ENCODE data around the gene CEP72.
"Not testable (repeated sequence)": the region's sequence is repeated elsewhere in the genome, so short reads cannot be mapped to it uniquely, and the experiment has no call there.

CEP72 gene

GRCh38 chr5:600886-601541 lies 11.1 kb upstream of the CEP72 start:
- no peak for DNase-seq

GRCh38 chr5:601771-602465 lies 10.2 kb upstream of the CEP72 start:
- no peak for DNase-seq

GRCh38 chr5:602466-603035 lies 9.6 kb upstream of the CEP72 start:
- DNase-seq: no peak

- DNase-seq: no peak
Measured at GRCh38 chr5:603081-603998, 8.8 kb upstream of the CEP72 start.

GRCh38 chr5:604391-604831 lies 7.7 kb upstream of the CEP72 start:
- DNase-seq: no peak

- not testable (repeated sequence) for DNase-seq
Measured at GRCh38 chr5:605090-605489, 7.0 kb upstream of the CEP72 start.

- no peak for DNase-seq
Measured at GRCh38 chr5:606061-606460, 6.1 kb upstream of the CEP72 start.

GRCh38 chr5:606526-607399 lies 5.4 kb upstream of the CEP72 start:
- DNase-seq: no peak

GRCh38 chr5:607541-608428 lies 4.4 kb upstream of the CEP72 start:
- peak; percentile 20 to 45 for DNase-seq

- no peak for DNase-seq
Measured at GRCh38 chr5:608429-609370, 3.4 kb upstream of the CEP72 start.

- DNase-seq: no peak
Measured at GRCh38 chr5:609506-609905, 2.6 kb upstream of the CEP72 start.

GRCh38 chr5:610011-610743 lies 2.0 kb upstream of the CEP72 start:
- no peak for DNase-seq

- DNase-seq: no peak
Measured at GRCh38 chr5:610744-611730, 1.1 kb upstream of the CEP72 start.

- DNase-seq: no peak
Measured at GRCh38 chr5:612498-613424, 621 bp downstream of the CEP72 start.

- DNase-seq: no peak
Measured at GRCh38 chr5:616484-617039, 4.4 kb downstream of the CEP72 start.

- DNase-seq: no peak
Measured at GRCh38 chr5:617896-618295, 5.8 kb downstream of the CEP72 start.

Data from inflammatory macrophage treated with lipopolysaccharide for 1 hour (primary cell).